OCI-LY3 (cell line): ENCODE data around the gene CD19.
A peak's percentile ranks its signal among the peaks of the same experiment; 100 is the strongest.
"Not testable (repeated sequence)": the region's sequence is repeated elsewhere in the genome, so short reads cannot be mapped to it uniquely, and the experiment has no call there.

Source experiments
- H2AFZ ChIP-seq: fragments of 200-600, 300-600 bp; shearing (Covaris generic); 2 replicates; pipeline ENCODE4 v1.6.0; 2014; ENCODE audit warnings: antibody characterized with exemption, low read depth, low read length
- H3K27ac ChIP-seq: fragments of 200-600, 300-600 bp; sonication (generic); 2 replicates; pipeline ENCODE4 v1.5.1; 2014; ENCODE audit warnings: mild to moderate bottlenecking, low read length, moderate library complexity, mixed read lengths
- H3K27me3 ChIP-seq: fragments of 200-600, 300-600 bp; sonication (generic); 2 replicates; pipeline ENCODE4 v1.6.1; 2014; ENCODE audit warnings: low read depth, low read length, mixed read lengths
- H3K36me3 ChIP-seq: fragments of 200-600, 300-600 bp; sonication (generic); replicated peaks from 2 replicates; pipeline ENCODE3; 2014; ENCODE audit warnings: low read depth, low read length, mixed read lengths
- H3K4me1 ChIP-seq: fragments of 300-600, 200-600 bp; sonication (generic); 2 replicates; pipeline ENCODE4 v1.6.1; 2014; ENCODE audit warnings: low read length, mixed read lengths
- H3K4me2 ChIP-seq: fragments of 200-600, 300-600 bp; sonication (generic); 2 replicates; pipeline ENCODE4 v1.6.1; 2014; ENCODE audit warnings: low read length, mixed read lengths
- H3K4me3 ChIP-seq: fragments of 300-600, 200-600 bp; sonication (generic); 2 replicates; pipeline ENCODE4 v1.5.1; 2014; ENCODE audit warnings: antibody characterized with exemption, mild to moderate bottlenecking, low read length, moderate library complexity
- H3K79me2 ChIP-seq: fragments of 300-600, 200-600 bp; shearing (Covaris generic); 2 replicates; pipeline ENCODE4 v1.6.1; 2014; ENCODE audit warnings: mild to moderate bottlenecking, low read length, mixed read lengths
- H3K9ac ChIP-seq: fragments of 300-600, 200-600 bp; shearing (Covaris generic); 2 replicates; pipeline ENCODE4 v1.6.0; 2014; ENCODE audit warnings: mild to moderate bottlenecking, low read length, moderate library complexity
- H3K9me3 ChIP-seq: fragments of 200-600, 300-600 bp; shearing (Covaris generic); 2 replicates; pipeline ENCODE4 v1.6.1; 2014; ENCODE audit warnings: low read length, mixed read lengths; ENCODE audit not compliant: insufficient read depth
- H4K20me1 ChIP-seq: fragments of 200-600, 300-600 bp; sonication (generic); 2 replicates; pipeline ENCODE4 v1.6.1; 2016; ENCODE audit warnings: low read length, mixed read lengths; ENCODE audit not compliant: insufficient read depth
- CTCF ChIP-seq: fragments of 200-600, 300-600 bp; sonication (generic); IDR thresholded peaks from 2 replicates; pipeline ENCODE4 v1.5.1; 2014; ENCODE audit warnings: antibody characterized with exemption, low read length, low read depth
- EZH2phosphoT487 ChIP-seq: fragments of 200-600 bp; shearing (Covaris generic); IDR thresholded peaks from 2 replicates; pipeline ENCODE4 v1.6.1; 2018; ENCODE audit warnings: antibody characterized with exemption, mixed run types, low read depth

CD19 gene

DNA sequence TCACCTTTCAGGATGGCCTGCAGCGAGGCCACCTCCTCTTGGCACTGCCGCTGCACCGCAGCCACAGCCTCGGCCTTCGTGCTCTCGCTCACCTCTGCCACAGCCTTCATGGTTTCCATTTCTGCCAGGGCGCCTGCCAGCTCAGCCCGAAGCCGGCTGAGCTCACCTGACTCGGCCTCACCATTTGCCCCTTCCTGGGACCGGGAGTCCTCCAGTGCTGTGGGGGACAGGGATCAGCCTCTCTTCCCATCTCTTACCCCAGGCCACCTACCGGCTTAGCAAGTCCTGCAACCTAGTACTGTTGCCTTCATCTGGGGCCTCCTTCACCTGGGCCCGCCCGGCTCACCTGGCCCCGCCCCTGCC, 7.4 kb upstream of the CD19 start:
- Histone ChIP-seq H3K79me2 (no peaks in the 10 kb centered on the region), H3K4me1 (peaks cover 14% of the 10 kb centered on the region), H3K4me3 (peak overlapping the region; percentile 98), H3K4me2 (peak overlapping the region; percentile 93), H2AFZ (no peak overlapping the region), H3K9me3 (no peaks in the 10 kb centered on the region), H3K36me3 (peaks cover 7% of the 10 kb centered on the region), H4K20me1 (no peaks in the 10 kb centered on the region), H3K9ac (peak overlapping the region; percentile 68), H3K27me3 (no peaks in the 10 kb centered on the region), H3K27ac (peak overlapping the region; percentile 92)
- TF ChIP-seq EZH2phosphoT487 (no peak), CTCF (no peak)

DNA sequence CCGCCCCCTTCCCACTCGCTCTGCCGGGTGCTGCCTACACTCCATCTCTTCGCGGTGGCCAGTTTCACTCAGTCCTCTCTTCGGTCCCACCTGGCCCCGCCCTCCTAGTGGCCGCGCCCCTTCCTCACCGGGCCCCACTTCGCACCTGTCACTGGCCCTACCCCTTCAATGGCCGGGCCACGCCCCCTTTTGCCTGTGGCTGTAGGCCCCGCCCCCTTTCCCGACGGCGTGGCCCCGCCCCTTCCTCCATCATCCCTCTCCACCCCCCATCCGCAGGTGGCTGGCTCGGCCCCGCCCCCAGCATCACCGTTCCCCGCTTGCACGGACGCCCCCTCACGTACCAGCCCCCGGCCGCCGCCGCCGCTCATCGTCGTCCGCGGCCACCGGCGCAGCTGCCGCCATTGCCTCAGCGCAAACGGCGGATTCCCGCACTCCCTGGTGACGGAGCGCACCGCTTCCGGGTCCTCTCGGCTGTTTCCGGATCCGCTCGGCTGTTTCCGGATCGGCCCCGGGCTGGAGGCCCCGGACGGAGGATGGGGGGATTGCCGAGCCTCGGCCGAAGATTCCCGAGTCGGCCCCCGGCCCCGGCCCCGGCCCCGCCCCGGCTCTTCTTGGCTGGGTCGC, 6.9 kb upstream of the CD19 start, which contains the start of gene RABEP2:
RABEP2 (minus strand) TSS at position 477 of the 624 bp plus-strand sequence; CDS start at position 402, 75 bp downstream.
- no peaks in the 10 kb centered on the region for H4K20me1 ChIP-seq
- peak within 1 kb of the TSS; percentile 98 for H3K4me3 ChIP-seq
- H3K27me3 ChIP-seq: no peaks in the 10 kb centered on the region
- H3K4me1 ChIP-seq: peaks cover 14% of the 10 kb centered on the region
- peak within 1 kb of the TSS; percentile 92 for H3K27ac ChIP-seq
- peak within 1 kb of the TSS; percentile 90 for H2AFZ ChIP-seq
- TF ChIP-seq EZH2phosphoT487: no peak
- TF ChIP-seq CTCF: no peak
- H3K79me2 ChIP-seq: no peaks in the 10 kb centered on the region
- peak within 1 kb of the TSS; percentile 100 for H3K4me2 ChIP-seq
- peaks cover 4% of the 10 kb centered on the region for H3K36me3 ChIP-seq
- peak within 1 kb of the TSS; percentile 97 for H3K9ac ChIP-seq
- H3K9me3 ChIP-seq: no peaks in the 10 kb centered on the region

DNA sequence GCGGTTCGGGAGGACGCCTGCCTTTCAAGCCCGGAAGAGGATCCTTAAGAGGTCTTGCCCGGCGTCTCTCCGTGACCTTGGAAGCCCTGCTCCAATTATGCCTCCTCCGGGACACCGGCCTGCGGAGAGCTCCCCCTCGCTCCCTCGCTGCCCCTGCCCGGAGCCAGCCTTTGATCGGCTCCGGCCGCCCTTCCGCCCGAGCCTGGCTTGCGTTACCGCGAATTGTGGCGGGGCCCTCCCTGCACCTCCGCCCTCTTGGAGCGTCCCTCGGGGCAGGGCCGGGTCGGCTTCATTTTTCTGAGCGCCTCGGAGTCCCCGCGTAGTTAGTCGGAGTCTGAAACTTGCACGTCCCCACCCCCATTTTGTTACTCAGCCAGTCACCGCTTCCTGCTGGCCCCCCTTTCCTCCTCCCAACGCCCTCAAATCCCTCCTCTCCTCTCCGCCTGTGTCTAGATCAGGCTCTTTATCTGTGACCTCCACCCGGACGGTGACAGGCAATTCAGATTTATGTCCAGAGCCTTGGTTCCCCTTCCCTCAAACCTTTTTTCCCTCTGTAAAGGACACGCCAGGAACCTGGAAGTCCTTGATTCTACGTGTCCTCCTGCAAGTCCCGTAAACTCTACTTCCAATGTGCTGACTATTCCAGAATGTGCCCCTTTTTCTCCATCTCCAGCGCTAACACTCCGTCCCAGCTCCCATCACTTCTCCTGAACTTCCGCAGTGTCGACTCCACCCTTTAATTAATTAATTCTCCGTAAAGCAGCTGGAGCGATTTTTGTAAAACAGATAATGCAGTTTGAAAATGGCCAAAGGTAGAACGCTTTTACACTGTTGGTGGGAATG, 6.2 kb upstream of the CD19 start:
- Histone ChIP-seq H3K9ac (peak overlapping the region; percentile 97), H3K36me3 (peaks cover 4% of the 10 kb centered on the region), H3K9me3 (no peaks in the 10 kb centered on the region), H3K27ac (peak overlapping the region; percentile 92), H3K4me1 (peaks cover 19% of the 10 kb centered on the region), H3K4me3 (peak overlapping the region; percentile 98), H3K79me2 (no peaks in the 10 kb centered on the region), H3K4me2 (peak overlapping the region; percentile 100), H3K27me3 (no peaks in the 10 kb centered on the region), H2AFZ (peak overlapping the region; percentile 55; the same call in 1 of the 2 replicates), H4K20me1 (no peaks in the 10 kb centered on the region)
- no peak for TF ChIP-seq CTCF
- no peak for TF ChIP-seq EZH2phosphoT487

DNA sequence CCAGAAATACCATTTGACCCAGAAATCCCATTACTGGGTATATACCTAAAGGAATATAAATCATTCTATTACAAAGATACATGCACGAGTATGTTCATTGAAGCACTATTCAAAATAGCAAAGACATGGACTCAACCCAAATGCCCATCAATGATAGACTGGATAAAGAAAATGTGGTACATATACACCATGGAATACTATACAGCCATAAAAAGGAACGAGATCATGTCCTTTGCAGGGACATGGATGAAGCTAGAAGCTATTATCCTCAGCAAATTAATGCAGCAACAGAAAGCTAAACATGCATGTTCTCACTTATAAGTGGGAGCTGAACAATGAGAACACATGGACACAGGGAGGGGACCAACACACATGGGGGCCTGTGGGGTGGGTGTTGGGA, 5.5 kb upstream of the CD19 start:
- not testable (repeated sequence) for H3K79me2 ChIP-seq, H3K36me3 ChIP-seq, H4K20me1 ChIP-seq, H2AFZ ChIP-seq, H3K27me3 ChIP-seq, H3K27ac ChIP-seq, H3K9me3 ChIP-seq
- H3K4me3 ChIP-seq: peak overlapping the region; percentile 98
- H3K4me1 ChIP-seq: peaks cover 26% of the 10 kb centered on the region
- H3K9ac ChIP-seq: peak overlapping the region; percentile 97
- H3K4me2 ChIP-seq: peak overlapping the region; percentile 100
